Body of pancreas (tissue), 4 donors: Measurements from ENCODE around the gene STAT5B.

ENCODE experiments used
- POLR2A ChIP-seq, 3 donors: fragments of 450-650 bp; IDR thresholded peaks; one replicate each; pipeline ENCODE4 v1.6.1; 2016; ENCODE audit warnings: antibody characterized with exemption in 3 of 3, mild to moderate bottlenecking in 2 of 3
- TF ChIP-seq, protein P1 (sequence below), 7 experiments: fragments of 450-650 bp in 4 of 7; fragments of 200-600 bp in 3 of 7; sonication (generic) in 3 of 7; IDR thresholded peaks; one replicate each; pipeline ENCODE4 v1.5.1; 2016 to 2019; ENCODE audit warnings: antibody characterized with exemption in 7 of 7

DNA sequence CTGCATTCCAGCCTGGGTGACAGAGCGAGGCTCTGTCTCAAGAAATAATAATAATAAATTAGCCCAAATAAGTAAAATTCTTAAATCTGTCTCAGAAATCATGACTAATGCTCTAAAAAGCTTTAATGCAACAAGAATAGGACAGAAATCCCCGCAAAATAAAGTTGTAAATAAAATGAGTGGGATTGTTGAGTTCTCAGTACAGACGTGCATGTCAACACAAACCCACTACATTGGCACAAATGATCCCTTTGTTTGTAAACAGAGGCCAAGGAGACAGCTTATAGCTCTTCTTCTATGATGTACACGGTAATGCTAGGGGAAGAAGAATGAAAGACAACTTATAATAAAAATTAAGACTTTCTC lies 6.0 kb downstream of the STAT5B start:
- TF ChIP-seq, protein P1, sequence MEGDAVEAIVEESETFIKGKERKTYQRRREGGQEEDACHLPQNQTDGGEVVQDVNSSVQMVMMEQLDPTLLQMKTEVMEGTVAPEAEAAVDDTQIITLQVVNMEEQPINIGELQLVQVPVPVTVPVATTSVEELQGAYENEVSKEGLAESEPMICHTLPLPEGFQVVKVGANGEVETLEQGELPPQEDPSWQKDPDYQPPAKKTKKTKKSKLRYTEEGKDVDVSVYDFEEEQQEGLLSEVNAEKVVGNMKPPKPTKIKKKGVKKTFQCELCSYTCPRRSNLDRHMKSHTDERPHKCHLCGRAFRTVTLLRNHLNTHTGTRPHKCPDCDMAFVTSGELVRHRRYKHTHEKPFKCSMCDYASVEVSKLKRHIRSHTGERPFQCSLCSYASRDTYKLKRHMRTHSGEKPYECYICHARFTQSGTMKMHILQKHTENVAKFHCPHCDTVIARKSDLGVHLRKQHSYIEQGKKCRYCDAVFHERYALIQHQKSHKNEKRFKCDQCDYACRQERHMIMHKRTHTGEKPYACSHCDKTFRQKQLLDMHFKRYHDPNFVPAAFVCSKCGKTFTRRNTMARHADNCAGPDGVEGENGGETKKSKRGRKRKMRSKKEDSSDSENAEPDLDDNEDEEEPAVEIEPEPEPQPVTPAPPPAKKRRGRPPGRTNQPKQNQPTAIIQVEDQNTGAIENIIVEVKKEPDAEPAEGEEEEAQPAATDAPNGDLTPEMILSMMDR (IDR thresholded peaks at IDR 0.05): no peak
- TF ChIP-seq POLR2A (IDR thresholded peaks at IDR 0.05): no peak
